K562 (cell line): ENCODE data around the gene ARHGEF38. TPM values are rescaled to one million over a fixed set of nuclear protein-coding genes. Genes with fewer than 3 reads are reported as not detected.
A peak's percentile ranks its signal among the peaks of the same experiment; 100 is the strongest.

Source experiments
- ATAC-seq: fragments of 200-7000 bp; cut with Tn5 transposase; 3 replicates; pipeline ENCODE4 v1.9.1; 2020; ENCODE audit warnings: moderate library complexity
- BruUV-seq: library from RNA; stranded (reverse); fragments of 400-500 nt; replicated peaks from 2 replicates; lab custom pipeline; 2021; lab: Mats Ljungman, UMichigan
- CTCF ChIA-PET: fragments of 300-600 bp; formaldehyde crosslinking; extraction: SDS; loops from one replicate; lab custom pipeline; 2021; ENCODE audit warnings: low intra/inter-chr PET ratio; lab: Yijun Ruan, JAX
- POLR2A ChIA-PET: fragments of 300-600, 350-650 bp; sonication (Branson Sonifier 250); formaldehyde crosslinking; extraction: SDS; loops from one replicate; lab custom pipeline; 2021; ENCODE audit warnings: antibody characterized with exemption, inconsistent platforms; lab: Yijun Ruan, JAX
- DNase-seq, 4 experiments: peaks; one replicate each; pipeline versions ENCODE4 v3.0.0 to v3.0.0-alpha.2; 2011 to 2018; ENCODE audit warnings: low spot score in 3 of 4, mixed read lengths in 3 of 4; ENCODE audit errors: extremely low read depth in 1 of 4
- FAIRE-seq: peaks from 2 replicates; lab custom pipeline; 2011; peaks lifted over from hg19 to GRCh38; lab: Jason Lieb, UNC
- H2AFZ ChIP-seq: 2 replicates; pipeline ENCODE4 v1.6.0; 2011; ENCODE audit warnings: low read depth, low read length, control low read depth, inconsistent platforms
- H3K27ac ChIP-seq: fragments of 200-600 bp; 3 replicates; pipeline ENCODE4 v1.8.0; 2011; ENCODE audit warnings: low read depth, mild to moderate bottlenecking, control low read depth, inconsistent platforms, low read length, moderate library complexity, mixed read lengths; ENCODE audit errors: extremely low read depth
- H3K27me3 ChIP-seq, 2 experiments: fragments of 300-600 bp in 1 of 2; 2 replicates in 1 of 2; 3 replicates in 1 of 2; pipeline versions ENCODE4 v1.6.0 to v1.8.0; 2011; ENCODE audit warnings: inconsistent platforms in 2 of 2, low read length in 2 of 2, mild to moderate bottlenecking in 1 of 2, mixed read lengths in 1 of 2, moderate library complexity in 1 of 2; ENCODE audit not compliant: control insufficient read depth in 2 of 2, insufficient read depth in 2 of 2
- H3K36me3 ChIP-seq: fragments of 300-600 bp; 3 replicates; pipeline ENCODE4 v1.8.0; 2011; ENCODE audit warnings: mild to moderate bottlenecking, low read length, inconsistent platforms; ENCODE audit not compliant: control insufficient read depth, insufficient read depth
- H3K4me1 ChIP-seq, 2 experiments: fragments of 200-600 bp in 1 of 2; replicated peaks in 1 of 2; 2 replicates in 1 of 2; 3 replicates in 1 of 2; pipeline versions ENCODE4 v1.5.1 to v1.8.0; 2011; ENCODE audit warnings: inconsistent platforms in 2 of 2, low read length in 2 of 2, mild to moderate bottlenecking in 1 of 2, mixed read lengths in 1 of 2, moderate library complexity in 1 of 2; ENCODE audit not compliant: control insufficient read depth in 2 of 2, insufficient read depth in 2 of 2
- H3K4me2 ChIP-seq: 2 replicates; pipeline ENCODE4 v1.6.1; 2011; ENCODE audit warnings: low read length, control low read depth, inconsistent platforms, mixed read lengths; ENCODE audit not compliant: insufficient read depth
- H3K4me3 ChIP-seq: fragments of 200-600 bp; sonication (generic), shearing (Covaris generic); 2 replicates; pipeline ENCODE4 v1.5.1; 2016; ENCODE audit warnings: control low read depth, inconsistent platforms
- H3K79me2 ChIP-seq: fragments of 200-600 bp; 3 replicates; pipeline ENCODE4 v1.8.0; 2011; ENCODE audit warnings: low read length, inconsistent platforms; ENCODE audit not compliant: control insufficient read depth, insufficient read depth
- H3K9ac ChIP-seq, 2 experiments: 2 replicates each; pipeline versions ENCODE4 v1.6.0 to v1.6.1; 2011; ENCODE audit warnings: low read depth in 2 of 2, low read length in 2 of 2, control low read depth in 1 of 2, inconsistent platforms in 1 of 2, mild to moderate bottlenecking in 1 of 2, mixed read lengths in 1 of 2; ENCODE audit not compliant: insufficient read depth in 1 of 2
- H3K9me1 ChIP-seq: one replicate; pipeline ENCODE4 v1.6.0; 2011; ENCODE audit warnings: inconsistent platforms, mild to moderate bottlenecking, low read length, moderate library complexity; ENCODE audit not compliant: control insufficient read depth, insufficient read depth
- H3K9me3 ChIP-seq: replicated peaks from 2 replicates; pipeline ENCODE4 v1.5.1; 2011; ENCODE audit warnings: low read depth, low read length, inconsistent platforms; ENCODE audit not compliant: control insufficient read depth, insufficient read depth
- H4K20me1 ChIP-seq: replicated peaks from 2 replicates; pipeline ENCODE4 v1.6.1; 2011; ENCODE audit warnings: low read length, inconsistent platforms, mixed read lengths; ENCODE audit not compliant: control insufficient read depth, insufficient read depth
- BHLHE40 ChIP-seq: IDR thresholded peaks from 2 replicates; pipeline ENCODE4 v1.6.1; 2011; ENCODE audit warnings: low read length, improper control_type of control experiment
- CREM ChIP-seq: IDR thresholded peaks from 2 replicates; pipeline ENCODE4 v1.6.1; 2014; ENCODE audit warnings: antibody characterized with exemption, low read depth
- KLF6 ChIP-seq: fragments of 250-450 bp; sonication (Bioruptor Pico); IDR thresholded peaks from 2 replicates; pipeline ENCODE4 v1.4.0; 2020; ENCODE audit warnings: mild to moderate bottlenecking, moderate library complexity, borderline replicate concordance
- MCM3 ChIP-seq: fragments of 450-650 bp; IDR thresholded peaks from 2 replicates; pipeline ENCODE4 v1.6.1; 2016
- NFIC ChIP-seq: fragments of 450-650 bp; IDR thresholded peaks from 2 replicates; pipeline ENCODE4 v1.6.1; 2017; ENCODE audit warnings: mild to moderate bottlenecking, inconsistent platforms
- NFIX ChIP-seq: fragments of 250-450 bp; sonication (Bioruptor Pico); IDR thresholded peaks from 2 replicates; pipeline ENCODE4 v1.4.0; 2020; ENCODE audit warnings: low read depth, mild to moderate bottlenecking, moderate library complexity
- PHF8 ChIP-seq: fragments of 200-600 bp; sonication (generic); IDR thresholded peaks from 2 replicates; pipeline ENCODE4 v1.6.1; 2012; ENCODE audit warnings: mixed run types, mild to moderate bottlenecking, inconsistent platforms, low read length, moderate library complexity, borderline replicate concordance
- PHTF2 ChIP-seq: fragments of 250-450 bp; sonication (Bioruptor Pico); IDR thresholded peaks from 2 replicates; pipeline ENCODE4 v1.5.0; 2021; ENCODE audit warnings: mild to moderate bottlenecking
- SPI1 ChIP-seq: IDR thresholded peaks from 2 replicates; pipeline ENCODE4 v1.6.1; 2011; ENCODE audit warnings: low read depth, low read length, control low read depth, borderline replicate concordance
- TAF1 ChIP-seq: IDR thresholded peaks from 2 replicates; pipeline ENCODE4 v1.6.1; 2011; ENCODE audit warnings: mild to moderate bottlenecking, low read length, moderate library complexity; ENCODE audit not compliant: insufficient read depth, control insufficient read depth, severe bottlenecking; ENCODE audit errors: extremely low read depth
- TCFL5 ChIP-seq: fragments of 250-450 bp; sonication (Bioruptor Pico); conservative IDR thresholded peaks from 2 replicates; pipeline ENCODE4 v1.6.1; 2021; ENCODE audit warnings: mild to moderate bottlenecking, moderate library complexity, matching md5 sums
- YBX1 ChIP-seq: fragments of 450-650 bp; IDR thresholded peaks from 2 replicates; pipeline ENCODE4 v1.7.1; 2016; ENCODE audit warnings: mild to moderate bottlenecking
- ZFPM2 ChIP-seq: fragments of 250-450 bp; sonication (Bioruptor Pico); IDR thresholded peaks from 2 replicates; pipeline ENCODE4 v1.5.1; 2022; ENCODE audit warnings: mild to moderate bottlenecking
- ZNF282 ChIP-seq: sonication (generic); formaldehyde crosslinking; IDR thresholded peaks from 2 replicates; pipeline ENCODE4 v1.8.1; 2023; ENCODE audit warnings: missing genetic modification reagents
- ZNF766 ChIP-seq: fragments of 200-800 bp; sonication (Bioruptor generic); conservative IDR thresholded peaks from 2 replicates; pipeline ENCODE4 v1.6.1; 2016; ENCODE audit warnings: missing genetic modification characterization, missing compliant biosample characterization
- ZNF79 ChIP-seq: fragments of 250-450 bp; sonication (Bioruptor Pico); IDR thresholded peaks from 2 replicates; pipeline ENCODE4 v1.4.0; 2020; ENCODE audit warnings: low read depth, mild to moderate bottlenecking, moderate library complexity
- WGBS: fragments of 100-300 bp; shearing (Covaris generic); methylation state at CpG from one replicate; pipeline ENCODE4 v1.1.6; 2016; ENCODE audit warnings: low coverage, mixed read lengths; ENCODE audit not compliant: insufficient coverage; ENCODE audit errors: missing lambda C conversion rate; 5-methylcytosine and 5-hydroxymethylcytosine counted together
- in situ Hi-C: fragments of 300-500 bp; cut with MboI; formaldehyde crosslinking; loops from 4 replicates; pipeline ENCODE4 v1.15.0; 2018; ENCODE audit warnings: inconsistent platforms, mixed read lengths
- intact Hi-C: fragments of 100-400 bp; cut with micrococcal nuclease; formaldehyde crosslinking; loops from 2 replicates; pipeline ENCODE4 v1.14.2; 2022
- polyA plus RNA-seq, 8 experiments: library from polyadenylated mRNA; depleted of rRNA in 4 of 8; stranded (reverse) in 5 of 8; unstranded in 3 of 8; fragments of >200 nt; fragmentation: Nextera tagmentation in 2 of 8; fragmentation: Illumina TruSeq in 1 of 8; extraction: Ambion mirVana in 2 of 8; extraction: Trizol in 1 of 8; gene quantifications; 2 replicates each; pipeline versions ENCODE4 v1.2.1 to v1.2.3, GENCODE V29; 2011 to 2014; ENCODE audit warnings: inconsistent platforms in 1 of 8, missing spikeins in 1 of 8
- total RNA-seq, 7 experiments: library from RNA; depleted of rRNA in 6 of 7; stranded (reverse); fragments of >200 nt in 6 of 7; fragmentation: Illumina TruSeq in 2 of 7; extraction: Trizol in 2 of 7; gene quantifications; 2 replicates each; pipeline versions ENCODE4 v1.2.1 to v1.2.3, GENCODE V29; 2011 to 2021; ENCODE audit warnings: low replicate concordance in 1 of 7

Gene ARHGEF38
- total and polyA plus RNA-seq, 9 of the 15 experiments (the other 6 are each of a cell fraction or from before 2014, with no cell fraction given), result 0.17 TPM; not detected in 8

DNA sequence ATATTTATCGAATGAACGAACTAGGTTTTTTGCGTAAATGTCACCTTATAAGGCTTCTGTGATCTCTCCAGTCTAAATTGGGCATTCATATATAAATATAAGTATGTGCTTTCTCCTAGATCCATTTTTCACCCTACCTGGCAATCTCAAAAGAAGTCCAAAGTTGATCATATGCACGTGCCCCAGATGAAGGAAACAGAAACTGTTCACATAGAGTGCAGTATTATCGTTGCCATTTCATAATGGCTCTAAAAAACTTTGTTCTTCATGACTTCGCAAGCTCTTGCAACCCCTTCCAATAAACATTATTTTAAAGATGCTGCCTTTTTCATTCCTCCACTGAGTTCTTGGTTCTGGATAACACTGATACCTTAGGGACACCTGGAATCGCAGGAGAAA is 155.4 kb downstream of the ARHGEF38 start:
- peaks cover 0 to 6% of the 10 kb centered on the region in 2 experiments; a peak in 2 of 5 replicates for H3K4me1 ChIP-seq
- H4K20me1 ChIP-seq, result no peaks in the 10 kb centered on the region
- peak overlapping the region; percentile 91 for H3K4me2 ChIP-seq
- peaks cover 89% of the 10 kb centered on the region for H3K79me2 ChIP-seq
- CTCF ChIA-PET, result no interaction called here
- H3K27me3 ChIP-seq, result no peaks in the 10 kb centered on the region
- ATAC-seq (no peak), FAIRE-seq (no peak), DNase-seq (no peak)
- no peaks in the 10 kb centered on the region for H3K9me1 ChIP-seq
- POLR2A ChIA-PET, result interaction anchor here (0.8 kb wide), 1 partner anchor 521 kb away, joined by 3 read pairs; no protein-coding TSS in a partner anchor
- peak overlapping the region; percentile 93 for H3K4me3 ChIP-seq
- peak overlapping the region; percentile 88 to 98 for H3K9ac ChIP-seq
- H2AFZ ChIP-seq, result peak overlapping the region; percentile 92
- no peak for TF ChIP-seq NFIC
- TF ChIP-seq BHLHE40, result peak; percentile 52; the same call in 1 of the 2 replicates
- no peak for TF ChIP-seq SPI1
- peak overlapping the region; percentile 86 for H3K27ac ChIP-seq
- no TSS peak for BruUV-seq
- H3K9me3 ChIP-seq, result no peaks in the 10 kb centered on the region
- 2% methylated on average over 7 of the region's 7 CpGs for WGBS
- intact Hi-C loops (no loop called here), in situ Hi-C loops (no loop called here)
- H3K36me3 ChIP-seq, result peaks cover 27% of the 10 kb centered on the region

DNA sequence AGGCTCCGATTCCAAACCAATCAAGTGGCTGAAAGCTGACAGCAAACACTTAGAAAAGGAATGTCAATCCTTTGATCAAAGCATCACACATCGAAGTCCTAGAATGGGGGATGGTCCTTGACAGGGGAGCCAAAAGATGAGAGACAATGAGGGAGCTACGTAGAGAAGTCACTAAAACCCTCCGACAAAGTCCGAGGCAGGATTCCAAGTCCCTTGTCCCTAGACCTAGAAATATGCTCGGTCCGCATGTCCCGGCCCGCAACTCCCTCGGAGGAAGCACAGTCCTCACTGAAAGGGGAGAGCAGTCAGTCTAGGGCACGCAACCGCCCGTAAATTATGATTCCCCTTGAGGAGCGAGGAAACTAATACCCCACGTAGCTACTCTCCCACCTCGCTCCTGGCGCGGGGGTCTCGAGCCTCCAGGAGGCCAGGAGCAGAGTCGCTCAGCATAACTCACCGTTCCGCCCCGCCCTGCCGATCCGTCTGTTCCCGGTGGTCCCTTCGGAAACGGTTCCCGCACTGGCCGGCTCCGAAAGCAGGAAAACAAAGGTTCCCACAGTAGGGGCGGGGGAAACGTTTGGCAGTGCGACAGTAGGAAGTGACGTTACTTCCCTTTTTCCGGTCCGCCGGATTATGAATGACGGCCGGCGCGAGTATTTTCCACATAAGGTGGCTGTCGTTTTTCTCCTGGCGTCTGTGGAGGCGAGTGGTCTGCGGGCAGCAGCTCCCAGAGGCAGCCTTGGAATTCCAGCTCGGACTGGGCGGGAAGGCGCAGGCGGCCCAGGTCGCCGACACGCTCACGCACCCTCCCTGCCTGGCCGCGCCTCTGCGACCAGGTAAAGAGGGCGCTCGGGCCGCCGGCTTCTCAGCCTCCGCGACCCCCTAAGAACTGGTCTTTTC is 156.0 kb downstream of the ARHGEF38 start, which contains the start of the genes GSTCD and INTS12:
TSS of gene GSTCD (plus strand) at position 604 of the 900 bp plus-strand sequence. CDS start 8,830 bp downstream, outside the sequence.
TSS of gene INTS12 (minus strand) at position 509 of the 900 bp plus-strand sequence. CDS start 8,684 bp downstream, outside the sequence.
- CTCF ChIA-PET, result no interaction called here
- in situ Hi-C loops, result no loop called here
- Histone ChIP-seq H3K27me3 (no peaks in the 10 kb centered on the region), H3K9ac (peak within 1 kb of the TSS; percentile 88 to 98), H3K36me3 (peaks cover 25% of the 10 kb centered on the region), H3K27ac (peak within 1 kb of the TSS; percentile 86), H3K79me2 (peaks cover 93% of the 10 kb centered on the region), H3K9me3 (no peaks in the 10 kb centered on the region), H3K4me2 (peak within 1 kb of the TSS; percentile 91), H3K9me1 (no peaks in the 10 kb centered on the region), H3K4me1 (peaks cover 0 to 6% of the 10 kb centered on the region in 2 experiments; a peak in 2 of 5 replicates), H3K4me3 (peak within 1 kb of the TSS; percentile 93), H2AFZ (peak within 1 kb of the TSS; percentile 92), H4K20me1 (no peaks in the 10 kb centered on the region)
- WGBS, result under 1% methylated on average over 59 of the region's 63 CpGs
- FAIRE-seq (peak; percentile 72), DNase-seq (peak; percentile 78 to 94 (median 84)), ATAC-seq (peak; percentile 86)
- TSS peak; percentile 64 for BruUV-seq
- intact Hi-C loops, result no loop called here
- POLR2A ChIA-PET, result interaction anchor here (0.8 to 1.4 kb wide), 2 partner anchors 43 to 522 kb away, joined by 3 read pairs; no protein-coding TSS in a partner anchor
- TF ChIP-seq CREM (peak; percentile 98), ZNF766 (no peak), TAF1 (peak; percentile 98), YBX1 (no peak), NFIX (CRISPR knock-in tag) (no peak), PHTF2 (no peak), ZNF282 (no peak), TCFL5 (CRISPR knock-in tag) (no peak), ZNF79 (no peak), MCM3 (no peak), KLF6 (peak; percentile 82; the same call in 1 of the 2 replicates), ZFPM2 (CRISPR knock-in tag) (no peak), PHF8 (peak; percentile 97)
